Loucy (cell line): ENCODE data around the gene PIK3C2A.
A peak's percentile ranks its signal among the peaks of the same experiment; 100 is the strongest.
"Not testable (repeated sequence)": the region's sequence is repeated elsewhere in the genome, so short reads cannot be mapped to it uniquely, and the experiment has no call there.

ENCODE experiments used
- H2AFZ ChIP-seq: fragments of 200-600 bp; sonication (generic); 2 replicates; pipeline ENCODE4 v1.6.0; 2016; ENCODE audit warnings: antibody characterized with exemption, mild to moderate bottlenecking, low read length, moderate library complexity
- H3F3A ChIP-seq: fragments of 200-600 bp; 2 replicates; pipeline ENCODE4 v1.6.0; 2016; ENCODE audit warnings: antibody characterized with exemption, low read depth, mild to moderate bottlenecking
- H3K27me3 ChIP-seq: fragments of 200-600 bp; sonication (generic); 2 replicates; pipeline ENCODE4 v1.6.1; 2014; ENCODE audit warnings: low read length, mild to moderate bottlenecking; ENCODE audit not compliant: insufficient read depth, poor library complexity, severe bottlenecking
- H3K36me3 ChIP-seq: fragments of 200-600 bp; sonication (generic); 2 replicates; pipeline ENCODE4 v1.6.1; 2016; ENCODE audit warnings: low read length; ENCODE audit not compliant: insufficient read depth
- H3K4me1 ChIP-seq: fragments of 200-600 bp; sonication (generic); 2 replicates; pipeline ENCODE4 v1.5.1; 2014; ENCODE audit warnings: low read length, mild to moderate bottlenecking; ENCODE audit not compliant: insufficient read depth, poor library complexity, severe bottlenecking
- H3K4me2 ChIP-seq: fragments of 200-600 bp; sonication (generic); 2 replicates; pipeline ENCODE4 v1.6.0; 2014; ENCODE audit warnings: antibody characterized with exemption, low read length, low read depth, mild to moderate bottlenecking; ENCODE audit not compliant: poor library complexity, severe bottlenecking
- H3K4me3 ChIP-seq: fragments of 200-600 bp; sonication (generic); 2 replicates; pipeline ENCODE4 v1.5.1; 2014; ENCODE audit warnings: low read length, mild to moderate bottlenecking, mixed read lengths; ENCODE audit not compliant: poor library complexity, severe bottlenecking
- H3K79me2 ChIP-seq: fragments of 200-600 bp; sonication (generic); 2 replicates; pipeline ENCODE4 v1.6.1; 2014; ENCODE audit warnings: low read length; ENCODE audit not compliant: insufficient read depth
- H3K9ac ChIP-seq: fragments of 200-600 bp; sonication (generic); 2 replicates; pipeline ENCODE4 v1.6.0; 2014; ENCODE audit warnings: mild to moderate bottlenecking, low read depth, low read length, moderate library complexity; ENCODE audit not compliant: poor library complexity, severe bottlenecking
- H3K9me2 ChIP-seq: fragments of 200-600 bp; sonication (generic); replicated peaks from 2 replicates; pipeline ENCODE4 v1.6.1; 2016; ENCODE audit warnings: low read depth, low read length, mixed read lengths
- H3K9me3 ChIP-seq: fragments of 200-600 bp; sonication (generic); 2 replicates; pipeline ENCODE4 v1.6.1; 2014; ENCODE audit warnings: mild to moderate bottlenecking, antibody characterized with exemption, low read length, low read depth; ENCODE audit not compliant: insufficient read depth
- H4K20me1 ChIP-seq: fragments of 200-600 bp; sonication (generic); 2 replicates; pipeline ENCODE4 v1.6.0; 2014; ENCODE audit warnings: antibody characterized with exemption, low read length, mild to moderate bottlenecking; ENCODE audit not compliant: insufficient read depth, poor library complexity, severe bottlenecking
- EZH2phosphoT487 ChIP-seq: fragments of 200-600 bp; IDR thresholded peaks from 2 replicates; pipeline ENCODE4 v1.6.1; 2018; ENCODE audit warnings: antibody characterized with exemption, mild to moderate bottlenecking, moderate library complexity, borderline replicate concordance
- TF ChIP-seq, protein P1 (sequence below): fragments of 200-600 bp; sonication (generic); conservative IDR thresholded peaks from 2 replicates; pipeline ENCODE4 v1.5.1; 2014; ENCODE audit warnings: mild to moderate bottlenecking, antibody characterized with exemption, low read length

PIK3C2A gene

DNA sequence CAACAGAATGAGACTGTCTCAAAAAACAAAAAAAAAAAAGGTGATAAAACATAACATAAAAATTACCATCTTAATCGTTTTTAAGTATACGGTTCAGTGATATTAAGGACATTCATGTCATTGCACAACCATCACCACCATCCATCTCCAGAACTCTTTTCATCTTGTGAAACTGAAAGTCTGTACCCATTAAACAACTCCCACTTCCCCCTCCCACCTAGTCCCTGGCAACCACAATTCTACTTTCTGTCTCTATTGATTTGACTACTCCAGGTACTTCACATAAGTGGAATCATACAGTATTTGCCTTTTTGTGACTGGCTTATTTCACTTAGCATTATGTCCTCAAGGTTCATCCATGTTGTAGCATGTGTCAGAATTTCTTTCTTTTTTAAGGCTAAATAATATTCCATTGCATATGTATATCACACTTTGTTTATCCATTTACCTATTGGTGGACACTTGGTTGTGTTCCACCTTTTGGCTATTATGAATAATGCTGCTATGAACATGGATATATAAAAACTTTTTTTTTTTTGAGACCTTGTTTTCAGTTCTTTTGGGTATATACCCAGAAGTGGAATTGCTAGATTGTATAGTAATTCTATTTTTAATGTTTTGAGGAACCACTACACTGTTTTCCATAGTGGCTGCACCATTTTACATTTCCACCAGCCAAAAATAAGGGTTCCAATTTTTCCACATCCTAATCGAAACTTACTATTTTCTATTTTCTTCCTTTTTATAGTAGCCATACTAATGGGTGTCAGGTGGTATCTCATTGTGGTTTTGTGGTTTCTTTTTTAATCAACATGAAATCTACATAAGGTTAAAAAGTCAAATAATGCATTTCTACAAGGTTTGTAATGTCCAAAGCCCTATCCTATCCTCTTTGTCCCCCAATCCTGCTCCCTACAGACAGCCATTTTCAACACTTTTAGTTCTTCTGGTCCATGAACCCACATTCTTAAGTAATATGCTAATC, 23.4 kb upstream of the PIK3C2A start:
- Histone ChIP-seq H4K20me1 (no peaks in the 10 kb centered on the region), H3F3A (no peaks in the 10 kb centered on the region), H3K4me2 (peak overlapping the region; percentile 64), H3K27me3 (no peaks in the 10 kb centered on the region), H3K79me2 (no peaks in the 10 kb centered on the region), H3K9me2 (no peaks in the 10 kb centered on the region), H3K9ac (no peak overlapping the region), H3K9me3 (no peaks in the 10 kb centered on the region), H3K36me3 (no peaks in the 10 kb centered on the region), H3K4me3 (no peak overlapping the region), H2AFZ (no peak overlapping the region), H3K4me1 (peaks cover 6% of the 10 kb centered on the region)
- TF ChIP-seq EZH2phosphoT487: no peak
- TF ChIP-seq, protein P1, sequence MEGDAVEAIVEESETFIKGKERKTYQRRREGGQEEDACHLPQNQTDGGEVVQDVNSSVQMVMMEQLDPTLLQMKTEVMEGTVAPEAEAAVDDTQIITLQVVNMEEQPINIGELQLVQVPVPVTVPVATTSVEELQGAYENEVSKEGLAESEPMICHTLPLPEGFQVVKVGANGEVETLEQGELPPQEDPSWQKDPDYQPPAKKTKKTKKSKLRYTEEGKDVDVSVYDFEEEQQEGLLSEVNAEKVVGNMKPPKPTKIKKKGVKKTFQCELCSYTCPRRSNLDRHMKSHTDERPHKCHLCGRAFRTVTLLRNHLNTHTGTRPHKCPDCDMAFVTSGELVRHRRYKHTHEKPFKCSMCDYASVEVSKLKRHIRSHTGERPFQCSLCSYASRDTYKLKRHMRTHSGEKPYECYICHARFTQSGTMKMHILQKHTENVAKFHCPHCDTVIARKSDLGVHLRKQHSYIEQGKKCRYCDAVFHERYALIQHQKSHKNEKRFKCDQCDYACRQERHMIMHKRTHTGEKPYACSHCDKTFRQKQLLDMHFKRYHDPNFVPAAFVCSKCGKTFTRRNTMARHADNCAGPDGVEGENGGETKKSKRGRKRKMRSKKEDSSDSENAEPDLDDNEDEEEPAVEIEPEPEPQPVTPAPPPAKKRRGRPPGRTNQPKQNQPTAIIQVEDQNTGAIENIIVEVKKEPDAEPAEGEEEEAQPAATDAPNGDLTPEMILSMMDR: no peak

DNA sequence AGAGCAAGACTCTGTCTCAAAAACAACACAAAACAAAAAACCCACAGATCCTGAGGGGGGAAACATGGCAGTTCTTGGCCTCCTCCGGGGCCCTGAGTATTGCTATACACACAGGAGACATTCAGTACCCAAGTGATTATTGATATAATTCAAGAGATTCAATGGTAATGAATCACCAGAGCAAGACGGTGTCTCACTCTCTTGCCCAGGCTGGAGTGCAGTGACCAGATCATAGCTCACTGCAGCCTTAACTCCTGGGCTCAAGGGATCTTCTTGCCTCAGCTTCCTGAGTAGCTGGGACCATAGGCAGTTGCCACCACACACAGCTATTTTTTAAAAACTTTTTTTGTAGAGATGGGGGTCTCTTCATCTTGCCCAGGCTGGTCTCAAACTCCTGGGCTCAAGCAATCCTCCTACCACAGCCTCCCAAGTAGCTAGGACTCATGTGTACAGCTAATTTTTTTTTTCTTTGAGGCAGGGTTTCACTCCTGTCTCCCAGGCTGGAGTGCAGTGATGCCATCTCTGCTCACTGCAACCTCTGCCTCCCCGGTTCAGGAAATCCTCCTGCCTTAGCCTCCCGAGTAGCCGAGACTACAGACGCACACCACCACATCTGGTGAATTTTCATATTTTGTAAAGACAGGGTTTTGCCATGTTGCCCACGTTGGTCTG, 21.8 kb upstream of the PIK3C2A start:
- Histone ChIP-seq H3K4me3 (peak overlapping the region; percentile 57), H3K9me3 (no peaks in the 10 kb centered on the region)

DNA sequence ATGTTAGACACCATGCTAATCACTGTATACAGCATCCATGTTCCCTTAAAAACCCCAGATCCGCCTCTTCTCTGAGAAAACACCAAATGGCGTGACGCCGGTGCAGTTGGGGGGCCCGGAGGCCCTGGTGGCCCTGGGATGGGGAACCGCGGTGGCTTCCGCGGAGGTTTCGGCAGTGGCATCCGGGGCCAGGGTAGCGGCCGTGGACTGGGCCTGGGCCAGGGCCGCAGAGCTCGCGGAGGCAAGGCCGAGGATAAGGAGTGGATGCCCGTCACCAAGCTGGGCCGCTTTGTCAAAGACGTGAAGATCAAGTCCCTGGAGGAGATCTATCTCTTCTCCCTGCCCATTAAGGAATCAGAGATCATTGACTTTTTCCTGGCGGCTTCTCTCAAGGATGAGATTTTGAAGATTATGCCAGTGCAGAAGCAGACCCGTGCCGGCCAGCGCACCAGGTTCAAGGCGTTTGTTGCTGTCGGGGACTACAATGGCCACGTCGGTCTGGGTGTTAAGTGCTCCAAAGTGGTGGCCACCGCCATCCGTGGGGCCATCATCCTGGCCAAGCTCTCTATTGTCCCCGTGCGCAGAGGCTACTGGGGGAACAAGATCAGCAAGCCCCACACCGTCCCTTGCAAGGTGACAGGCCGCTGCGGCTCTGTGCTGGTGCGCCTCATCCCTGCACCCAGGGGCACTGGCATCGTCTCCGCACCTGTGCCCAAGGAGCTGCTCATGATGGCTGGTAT, 20.6 kb upstream of the PIK3C2A start:
- not testable (repeated sequence) for H3K4me1 ChIP-seq, H3K4me3 ChIP-seq, H3F3A ChIP-seq, H3K4me2 ChIP-seq, H3K79me2 ChIP-seq, H3K9me2 ChIP-seq, H3K9ac ChIP-seq, H3K9me3 ChIP-seq, H3K27me3 ChIP-seq, H2AFZ ChIP-seq, H3K36me3 ChIP-seq, H4K20me1 ChIP-seq

More for the DNA sequence above, 21.8 kb upstream of the PIK3C2A start:
- no peaks in the 10 kb centered on the region for H4K20me1 ChIP-seq
- no peak overlapping the region for H3K9ac ChIP-seq
- no peaks in the 10 kb centered on the region for H3K79me2 ChIP-seq
- TF ChIP-seq EZH2phosphoT487: no peak
- TF ChIP-seq, protein P1: no peak
- H3K4me2 ChIP-seq: peak overlapping the region; percentile 64
- H3K36me3 ChIP-seq: no peaks in the 10 kb centered on the region
- no peak overlapping the region for H2AFZ ChIP-seq
- peaks cover 6% of the 10 kb centered on the region for H3K4me1 ChIP-seq
- no peaks in the 10 kb centered on the region for H3K9me2 ChIP-seq
- no peaks in the 10 kb centered on the region for H3K27me3 ChIP-seq
- H3F3A ChIP-seq: no peaks in the 10 kb centered on the region
